ENCODE data around the gene PCMTD2. TPM values are rescaled to one million over a fixed set of nuclear protein-coding genes. Genes with fewer than 3 reads are reported as not detected.

Gene PCMTD2
- total and polyA plus RNA-seq, 10 of the 15 experiments (the other 5 are each of a cell fraction or from before 2014, with no cell fraction given), result 6.8 to 36.8 (median 16.5) TPM

DNA sequence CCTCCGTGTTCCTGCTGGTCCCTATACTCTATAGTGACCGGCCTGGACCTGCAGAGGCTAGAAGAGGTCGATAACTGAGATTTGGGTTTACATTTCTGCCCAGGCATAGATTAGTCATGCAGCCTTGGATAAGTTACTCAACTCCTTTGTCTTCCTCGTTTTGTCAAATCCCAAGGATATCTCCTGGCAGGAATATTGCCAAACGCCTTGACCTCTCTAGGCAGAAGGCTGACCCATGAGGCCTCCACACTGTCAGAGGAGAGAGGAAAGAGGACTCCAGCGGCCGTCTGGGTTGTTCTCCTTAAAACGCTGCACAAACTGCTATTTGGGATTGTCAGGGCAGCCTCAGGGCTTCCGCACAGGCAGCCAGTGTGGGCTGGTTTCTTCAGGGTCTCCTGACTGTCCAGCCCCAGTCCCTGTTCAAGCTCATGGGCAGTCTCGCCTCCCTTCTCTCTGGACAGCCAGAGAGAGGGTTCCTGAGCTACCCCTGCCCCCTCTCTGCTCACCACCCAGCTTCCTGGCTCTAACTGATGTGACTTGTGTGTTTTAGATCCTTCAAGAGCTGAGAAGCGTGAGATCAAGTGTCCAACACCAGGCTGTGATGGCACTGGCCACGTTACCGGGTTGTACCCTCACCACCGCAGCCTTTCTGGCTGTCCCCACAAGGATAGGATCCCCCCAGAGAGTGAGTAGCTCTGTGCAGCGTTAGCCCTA lies 44.7 kb upstream of the PCMTD2 start:
- no peak overlapping the region for H3K4me2 ChIP-seq (ENCODE audit: control insufficient read depth, insufficient read depth)
- peaks cover 2 to 4% of the 10 kb centered on the region in 2 experiments; a peak in 2 of 4 replicates for H3K27me3 ChIP-seq (replicated peaks in 1 of 2; ENCODE audit: control insufficient read depth in 2 of 2, insufficient read depth in 2 of 2, low read length in 1 of 2)
- no TSS peak for BruUV-seq (replicated peaks)
- SMC1A ChIA-PET (ENCODE audit: uncharacterized antibody, unreplicated experiment), result no interaction called here
- H3K36me3 ChIP-seq (ENCODE audit: control insufficient read depth in 2 of 2, insufficient read depth in 2 of 2, low read length in 1 of 2), result no peaks in the 10 kb centered on the region
- RAD21 ChIA-PET (ENCODE audit: unreplicated experiment), result interaction anchor here (1.4 kb wide), 1 partner anchor 13 kb away, joined by 3 read pairs; no protein-coding TSS in a partner anchor
- no peaks in the 10 kb centered on the region for H3K4me1 ChIP-seq (ENCODE audit: control insufficient read depth, insufficient read depth, low read length)
- WGBS (ENCODE audit: insufficient coverage, insufficient replicate concordance, low lambda C conversion rate, missing lambda C conversion rate), result 8% methylated on average over 15 of the region's 15 CpGs
- no peak overlapping the region for H2AFZ ChIP-seq (ENCODE audit: control insufficient read depth, low read depth, low read length)
- no peaks in the 10 kb centered on the region for H3K79me2 ChIP-seq (ENCODE audit: control insufficient read depth, insufficient read depth, low read length)
- POLR2A ChIA-PET, result no interaction called here
- ATAC-seq (no peak), FAIRE-seq (no peak), DNase-seq (ENCODE audit: low read depth, low spot score) (no peak)
- H3K9me3 ChIP-seq (replicated peaks; ENCODE audit: control insufficient read depth, insufficient read depth, low read length), result no peaks in the 10 kb centered on the region
- H3K9ac ChIP-seq (ENCODE audit: control insufficient read depth, insufficient read depth, low read length), result no peak overlapping the region
- no peaks in the 10 kb centered on the region for H4K20me1 ChIP-seq (ENCODE audit: control insufficient read depth, insufficient read depth)
- CTCF ChIA-PET, result no interaction called here
- in situ Hi-C loops (cut with MboI), result no loop called here
- intact Hi-C loops (cut with micrococcal nuclease; ENCODE audit: unreplicated experiment), result no loop called here
- H3K4me3 ChIP-seq, result no peak overlapping the region
- no peak overlapping the region for H3K27ac ChIP-seq (ENCODE audit: control insufficient read depth, insufficient read depth)
- TF ChIP-seq POU2F2 (IDR thresholded peaks at IDR 0.05; ENCODE audit: borderline replicate concordance, low read depth, low read length) (no peak), RB1 (IDR thresholded peaks at IDR 0.05; ENCODE audit: borderline replicate concordance) (no peak), ZBTB11 (CRISPR knock-in tag; IDR thresholded peaks at IDR 0.05) (no peak), HSF1 (IDR thresholded peaks at IDR 0.05; ENCODE audit: low read depth, low read length) (no peak), BHLHE40 (IDR thresholded peaks at IDR 0.05; ENCODE audit: borderline replicate concordance in 1 of 2, low read depth in 2 of 2, low read length in 1 of 2) (no peak), HDAC2 (IDR thresholded peaks at IDR 0.05) (no peak), KLF5 (IDR thresholded peaks at IDR 0.05; ENCODE audit: partially characterized antibody) (no peak), ZBTB33 (IDR thresholded peaks at IDR 0.05) (no peak), KAT2A (conservative IDR thresholded peaks at IDR 0.05; ENCODE audit: control insufficient read depth, low read depth, low read length) (no peak), LARP7 (IDR thresholded peaks at IDR 0.05) (no peak), ZBED1 (IDR thresholded peaks at IDR 0.05; ENCODE audit: borderline replicate concordance) (no peak), RFX5 (IDR thresholded peaks at IDR 0.05; ENCODE audit: low read depth, low read length) (no peak), SRF (IDR thresholded peaks at IDR 0.05; ENCODE audit: low read depth in 2 of 2, low read length in 2 of 2) (no peak)
- TF ChIP-seq, protein P1, sequence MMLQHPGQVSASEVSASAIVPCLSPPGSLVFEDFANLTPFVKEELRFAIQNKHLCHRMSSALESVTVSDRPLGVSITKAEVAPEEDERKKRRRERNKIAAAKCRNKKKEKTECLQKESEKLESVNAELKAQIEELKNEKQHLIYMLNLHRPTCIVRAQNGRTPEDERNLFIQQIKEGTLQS (IDR thresholded peaks at IDR 0.05; ENCODE audit: borderline replicate concordance, extremely low read depth, low read depth, low read length), result no peak
- TF ChIP-seq, protein P2, sequence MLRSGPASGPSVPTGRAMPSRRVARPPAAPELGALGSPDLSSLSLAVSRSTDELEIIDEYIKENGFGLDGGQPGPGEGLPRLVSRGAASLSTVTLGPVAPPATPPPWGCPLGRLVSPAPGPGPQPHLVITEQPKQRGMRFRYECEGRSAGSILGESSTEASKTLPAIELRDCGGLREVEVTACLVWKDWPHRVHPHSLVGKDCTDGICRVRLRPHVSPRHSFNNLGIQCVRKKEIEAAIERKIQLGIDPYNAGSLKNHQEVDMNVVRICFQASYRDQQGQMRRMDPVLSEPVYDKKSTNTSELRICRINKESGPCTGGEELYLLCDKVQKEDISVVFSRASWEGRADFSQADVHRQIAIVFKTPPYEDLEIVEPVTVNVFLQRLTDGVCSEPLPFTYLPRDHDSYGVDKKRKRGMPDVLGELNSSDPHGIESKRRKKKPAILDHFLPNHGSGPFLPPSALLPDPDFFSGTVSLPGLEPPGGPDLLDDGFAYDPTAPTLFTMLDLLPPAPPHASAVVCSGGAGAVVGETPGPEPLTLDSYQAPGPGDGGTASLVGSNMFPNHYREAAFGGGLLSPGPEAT (IDR thresholded peaks at IDR 0.05; ENCODE audit: low read depth), result no peak

Measured in GM12878 (cell line).